ENCODE measurements around the gene LMAN2.
"Not testable (repeated sequence)": the region's sequence is repeated elsewhere in the genome, so short reads cannot be mapped to it uniquely, and the experiment has no call there.

The LMAN2 gene

GRCh38 chr5:177306674-177307543, 44.6 kb downstream of the LMAN2 start:
- DNase-seq (ENCODE audit: low spot score) = no peak

- not testable (repeated sequence) for DNase-seq (ENCODE audit: low spot score)
Observed at GRCh38 chr5:177306103-177306640, 45.3 kb downstream of the LMAN2 start.

- DNase-seq (ENCODE audit: low spot score) = no peak
Observed at GRCh38 chr5:177304392-177305119, 46.9 kb downstream of the LMAN2 start.

GRCh38 chr5:177303925-177304391, 47.5 kb downstream of the LMAN2 start:
- DNase-seq (ENCODE audit: low spot score) = no peak

- peak; percentile 89 for DNase-seq (ENCODE audit: low spot score)
Observed at GRCh38 chr5:177303121-177303924, 48.1 kb downstream of the LMAN2 start, which contains the start of the genes PRELID1 and RAB24. PRELID1 (plus strand) TSS chr5:177303799; CDS start chr5:177303986, 187 bp downstream. RAB24 (minus strand) TSS chr5:177303719; CDS start chr5:177303288, 431 bp downstream.

- DNase-seq (ENCODE audit: low spot score) = peak; percentile 37
Observed at GRCh38 chr5:177302354-177303110, 48.9 kb downstream of the LMAN2 start.

- DNase-seq (ENCODE audit: low spot score) = no peak
Observed at GRCh38 chr5:177301503-177302165, 49.8 kb downstream of the LMAN2 start.

GRCh38 chr5:177300951-177301350, 50.5 kb downstream of the LMAN2 start:
- no peak for DNase-seq (ENCODE audit: low spot score)

GRCh38 chr5:177300236-177300880, 51.1 kb downstream of the LMAN2 start:
- DNase-seq (ENCODE audit: low spot score) = peak; percentile 81

GRCh38 chr5:177299697-177300096, 51.8 kb downstream of the LMAN2 start:
- DNase-seq (ENCODE audit: low spot score) = no peak

- DNase-seq (ENCODE audit: low spot score) = no peak
Observed at GRCh38 chr5:177297922-177298321, 53.5 kb downstream of the LMAN2 start.

GRCh38 chr5:177296581-177296980, 54.9 kb downstream of the LMAN2 start:
- no peak for DNase-seq (ENCODE audit: low spot score)

GRCh38 chr5:177295924-177296323, 55.5 kb downstream of the LMAN2 start:
- no peak for DNase-seq (ENCODE audit: low spot score)

GRCh38 chr5:177294632-177295031, 56.8 kb downstream of the LMAN2 start:
- DNase-seq (ENCODE audit: low spot score) = no peak

- DNase-seq (ENCODE audit: low spot score) = no peak
Observed at GRCh38 chr5:177293819-177294581, 57.5 kb downstream of the LMAN2 start.

- DNase-seq (ENCODE audit: low spot score) = no peak
Observed at GRCh38 chr5:177291735-177292134, 59.7 kb downstream of the LMAN2 start.

GRCh38 chr5:177290816-177291596, 60.5 kb downstream of the LMAN2 start:
- DNase-seq (ENCODE audit: low spot score) = no peak

- no peak for DNase-seq (ENCODE audit: low spot score)
Observed at GRCh38 chr5:177288191-177288590, 63.3 kb downstream of the LMAN2 start.

Data from hepatic stellate cell (primary cell).